H9 (cell line): ENCODE results near the gene ANKRD13A. TPM values are rescaled to one million over a fixed set of nuclear protein-coding genes. Genes with fewer than 3 reads are reported as not detected.

Experiments used
- DNase-seq: peaks from one replicate; pipeline ENCODE4 v3.0.0-alpha.2; 2017
- H2AFZ ChIP-seq: one replicate; pipeline ENCODE4 v1.6.1; 2013; ENCODE audit warnings: mild to moderate bottlenecking, low read length, control low read depth, moderate library complexity
- H2AK5ac ChIP-seq: 2 replicates; pipeline ENCODE4 v1.6.1; 2013; ENCODE audit warnings: low read length, control low read depth, mixed read lengths; ENCODE audit not compliant: insufficient read length
- H2BK120ac ChIP-seq: one replicate; pipeline ENCODE4 v1.6.1; 2013; ENCODE audit warnings: low read depth, mild to moderate bottlenecking, low read length, control low read depth, inconsistent platforms; ENCODE audit not compliant: poor library complexity, severe bottlenecking
- H2BK12ac ChIP-seq: 2 replicates; pipeline ENCODE4 v1.6.1; 2013; ENCODE audit warnings: low read length, control low read depth, mixed read lengths, low read depth; ENCODE audit not compliant: insufficient read length
- H2BK15ac ChIP-seq: 2 replicates; pipeline ENCODE4 v1.6.1; 2013; ENCODE audit warnings: low read depth, low read length, control low read depth
- H2BK20ac ChIP-seq: one replicate; pipeline ENCODE4 v1.6.1; 2013; ENCODE audit warnings: low read depth, mild to moderate bottlenecking, low read length, control low read depth, inconsistent platforms; ENCODE audit not compliant: poor library complexity, severe bottlenecking
- H2BK5ac ChIP-seq: 2 replicates; pipeline ENCODE4 v1.6.1; 2013; ENCODE audit warnings: low read length, control low read depth, mixed read lengths; ENCODE audit not compliant: insufficient read length
- H3K14ac ChIP-seq: 2 replicates; pipeline ENCODE4 v1.6.1; 2013; ENCODE audit warnings: low read length, control low read depth; ENCODE audit not compliant: insufficient read depth
- H3K18ac ChIP-seq: 2 replicates; pipeline ENCODE4 v1.6.1; 2013; ENCODE audit warnings: low read depth, mild to moderate bottlenecking, mixed read lengths, low read length, control low read depth; ENCODE audit not compliant: insufficient read length
- H3K23ac ChIP-seq: 2 replicates; pipeline ENCODE4 v1.6.1; 2013; ENCODE audit warnings: low read length, control low read depth, mixed read lengths, low read depth; ENCODE audit not compliant: insufficient read length
- H3K23me2 ChIP-seq: 2 replicates; pipeline ENCODE4 v1.6.1; 2013; ENCODE audit warnings: low read depth, mild to moderate bottlenecking, mixed read lengths, low read length, control low read depth; ENCODE audit not compliant: insufficient read length, poor library complexity, severe bottlenecking
- H3K27ac ChIP-seq: 2 replicates; pipeline ENCODE4 v1.5.1; 2013; ENCODE audit warnings: low read length, control low read depth, mixed read lengths, low read depth; ENCODE audit not compliant: insufficient read length
- H3K27me3 ChIP-seq: 2 replicates; pipeline ENCODE4 v1.6.1; 2013; ENCODE audit warnings: low read length, control low read depth, inconsistent platforms; ENCODE audit not compliant: insufficient read depth
- H3K4ac ChIP-seq: 2 replicates; pipeline ENCODE4 v1.6.1; 2013; ENCODE audit warnings: low read depth, mild to moderate bottlenecking, control low read depth, inconsistent platforms, low read length, moderate library complexity
- H3K4me1 ChIP-seq: 2 replicates; pipeline ENCODE4 v1.6.1; 2013; ENCODE audit warnings: low read length, control low read depth, inconsistent platforms; ENCODE audit not compliant: insufficient read depth
- H3K4me2 ChIP-seq: 2 replicates; pipeline ENCODE4 v1.6.1; 2013; ENCODE audit warnings: low read length, control low read depth, mixed read lengths; ENCODE audit not compliant: insufficient read length, insufficient read depth
- H3K56ac ChIP-seq: 2 replicates; pipeline ENCODE4 v1.6.1; 2013; ENCODE audit warnings: low read depth, mild to moderate bottlenecking, mixed read lengths, low read length, control low read depth; ENCODE audit not compliant: insufficient read length
- H3K79me1 ChIP-seq: 2 replicates; pipeline ENCODE4 v1.6.1; 2013; ENCODE audit warnings: low read depth, mild to moderate bottlenecking, moderate library complexity, low read length, control low read depth, inconsistent platforms; ENCODE audit not compliant: insufficient read depth, poor library complexity, severe bottlenecking
- H3K79me2 ChIP-seq: 2 replicates; pipeline ENCODE4 v1.6.1; 2013; ENCODE audit warnings: low read length, control low read depth, inconsistent platforms; ENCODE audit not compliant: insufficient read depth
- H3K9ac ChIP-seq: 2 replicates; pipeline ENCODE4 v1.6.1; 2013; ENCODE audit warnings: low read length, control low read depth, mixed read lengths; ENCODE audit not compliant: insufficient read length; ENCODE audit errors: extremely low read depth
- H3K9me3 ChIP-seq: one replicate; pipeline ENCODE4 v1.6.1; 2013; ENCODE audit warnings: low read depth, low read length, inconsistent platforms; ENCODE audit not compliant: control insufficient read depth
- H3T11ph ChIP-seq: one replicate; pipeline ENCODE4 v1.6.1; 2013; ENCODE audit warnings: mild to moderate bottlenecking, low read length, control low read depth, inconsistent platforms
- H4K20me1 ChIP-seq: one replicate; pipeline ENCODE4 v1.6.1; 2013; ENCODE audit not compliant: control insufficient read depth, insufficient read length, insufficient read depth
- H4K5ac ChIP-seq: 2 replicates; pipeline ENCODE4 v1.6.1; 2013; ENCODE audit warnings: low read depth, mild to moderate bottlenecking, mixed read lengths, low read length, control low read depth; ENCODE audit not compliant: insufficient read length
- H4K8ac ChIP-seq: replicated peaks from 2 replicates; pipeline ENCODE4 v1.6.1; 2013; ENCODE audit warnings: low read length, control low read depth, mixed read lengths, low read depth; ENCODE audit not compliant: insufficient read length
- H4K91ac ChIP-seq: 2 replicates; pipeline ENCODE4 v1.6.1; 2013; ENCODE audit warnings: low read depth, mild to moderate bottlenecking, moderate library complexity, mixed read lengths, low read length, control low read depth; ENCODE audit not compliant: insufficient read length
- H3K27ac Mint-ChIP-seq, 3 experiments: 2 replicates in 2 of 3; 3 replicates in 1 of 3; pipeline ENCODE4 v1.8.0; 2020 to 2021; ENCODE audit warnings: mixed read lengths in 3 of 3, mild to moderate bottlenecking in 1 of 3, moderate library complexity in 1 of 3
- H3K27me3 Mint-ChIP-seq: 2 replicates; pipeline ENCODE4 v1.8.0; 2021; ENCODE audit warnings: low read depth, mild to moderate bottlenecking, moderate library complexity, mixed read lengths
- H3K36me3 Mint-ChIP-seq, 3 experiments: 2 replicates in 2 of 3; 3 replicates in 1 of 3; pipeline ENCODE4 v1.8.0; 2020 to 2021; ENCODE audit warnings: low read depth in 3 of 3, mixed read lengths in 3 of 3; ENCODE audit not compliant: insufficient read depth in 1 of 3
- H3K4me1 Mint-ChIP-seq, 2 experiments: 2 replicates each; pipeline ENCODE4 v1.8.0; 2020; ENCODE audit warnings: mixed read lengths in 2 of 2
- H3K4me3 Mint-ChIP-seq, 2 experiments: 2 replicates in 1 of 2; 3 replicates in 1 of 2; pipeline ENCODE4 v1.8.0; 2020 to 2021; ENCODE audit warnings: mild to moderate bottlenecking in 2 of 2, mixed read lengths in 2 of 2, moderate library complexity in 1 of 2
- H3K9me3 Mint-ChIP-seq, 2 experiments: 2 replicates in 1 of 2; 3 replicates in 1 of 2; pipeline ENCODE4 v1.8.0; 2020; ENCODE audit warnings: mild to moderate bottlenecking in 2 of 2, mixed read lengths in 2 of 2, moderate library complexity in 1 of 2
- WGBS: extraction: QIAGEN DNeasy Blood & Tissue Kit; methylation state at CpG from one replicate; pipeline ENCODE4 v1.1.7; 2013; ENCODE audit warnings: missing lambda C conversion rate, low lambda C conversion rate, mixed read lengths; ENCODE audit not compliant: insufficient read length; ENCODE audit errors: extremely low coverage; 5-methylcytosine and 5-hydroxymethylcytosine counted together
- total RNA-seq: library from RNA; stranded (reverse); gene quantifications from 2 replicates; pipeline ENCODE4 v1.2.1, GENCODE V29; 2021
- TF ChIP-seq, protein P1 (sequence below): fragments of 200-600 bp; sonication (generic); conservative IDR thresholded peaks from 3 replicates; pipeline ENCODE4 v1.8.0; 2021; ENCODE audit warnings: antibody characterized with exemption, mild to moderate bottlenecking

The ANKRD13A gene
- total RNA-seq, 1 experiment from 2014 or later = 18.0 TPM

DNA sequence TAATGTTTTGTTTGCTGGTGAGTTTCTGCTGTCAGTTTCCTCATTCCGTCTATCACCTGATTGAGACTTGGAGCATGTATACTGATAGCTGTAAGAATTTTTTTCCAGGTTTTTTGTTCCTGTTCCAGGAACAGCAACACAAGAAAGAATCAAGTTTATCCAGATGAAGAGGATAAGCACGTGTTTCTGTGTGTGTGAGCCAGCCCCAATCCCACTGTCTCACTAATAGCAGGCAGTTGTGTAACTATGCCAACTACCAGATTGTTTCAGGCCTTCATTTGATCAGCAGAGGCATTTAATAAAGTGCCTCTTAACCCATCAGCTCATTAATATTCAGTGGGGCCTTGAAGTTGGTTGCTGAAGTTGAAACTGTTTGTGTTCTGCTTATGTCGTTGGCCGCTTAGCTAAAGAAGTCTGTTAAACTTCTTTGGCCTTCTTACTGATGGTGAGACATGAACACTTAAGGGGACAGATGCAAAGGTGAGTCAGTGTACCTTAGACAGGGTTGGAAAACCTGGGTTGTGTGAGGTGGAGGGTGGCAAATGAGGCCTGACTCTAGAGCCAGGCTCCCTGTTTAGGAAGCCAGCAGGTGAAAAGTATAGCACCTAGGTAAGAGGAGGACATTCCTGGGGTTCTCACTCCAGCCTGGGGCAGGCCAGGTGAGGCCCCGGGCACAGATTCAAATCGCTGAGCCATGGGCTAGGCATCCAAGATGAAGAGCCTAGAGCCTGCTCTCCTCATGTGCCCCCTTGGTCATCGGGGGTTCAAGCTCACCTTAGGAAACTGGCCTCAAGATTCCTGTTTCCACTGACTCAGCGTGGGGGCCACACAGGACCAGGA, 3.7 kb downstream of the ANKRD13A start:
- Mint-ChIP-seq H3K4me1 (peaks cover 13 to 14% of the 10 kb centered on the region in 2 experiments), H3K27me3 (peaks cover 12% of the 10 kb centered on the region), H3K9me3 (no peaks in the 10 kb centered on the region; a peak in 1 of 5 replicates), H3K27ac (peak overlapping the region in 1 of 3 experiments; percentile 81; a peak in 1 of 7 replicates), H3K36me3 (no peaks in the 10 kb centered on the region; a peak in 2 of 7 replicates), H3K4me3 (no peak overlapping the region)
- Histone ChIP-seq H3K14ac (no peak overlapping the region), H2BK5ac (no peak overlapping the region), H3K27ac (no peak overlapping the region), H2AK5ac (no peak overlapping the region), H3K18ac (no peak overlapping the region), H2BK20ac (no peak overlapping the region), H3K4me1 (peaks cover 2% of the 10 kb centered on the region; the same call in 1 of the 2 replicates), H3K9me3 (no peaks in the 10 kb centered on the region), H3T11ph (no peak overlapping the region), H3K79me2 (no peaks in the 10 kb centered on the region; the same call in 1 of the 2 replicates), H2AFZ (no peak overlapping the region), H3K23ac (no peak overlapping the region), H4K8ac (no peak overlapping the region), H4K20me1 (peaks cover 3% of the 10 kb centered on the region), H3K4ac (no peak overlapping the region), H3K56ac (no peak overlapping the region), H3K9ac (no peak overlapping the region), H2BK120ac (no peak overlapping the region), H3K79me1 (no peaks in the 10 kb centered on the region), H3K4me2 (no peak overlapping the region), H3K27me3 (no peaks in the 10 kb centered on the region), H4K5ac (no peak overlapping the region), H2BK15ac (no peak overlapping the region), H2BK12ac (no peak overlapping the region), H4K91ac (no peak overlapping the region), H3K23me2 (peaks cover 12% of the 10 kb centered on the region)
- WGBS = no CpG with 5 or more reads among the region's 8 CpGs
- DNase-seq = no peak
- TF ChIP-seq, protein P1, sequence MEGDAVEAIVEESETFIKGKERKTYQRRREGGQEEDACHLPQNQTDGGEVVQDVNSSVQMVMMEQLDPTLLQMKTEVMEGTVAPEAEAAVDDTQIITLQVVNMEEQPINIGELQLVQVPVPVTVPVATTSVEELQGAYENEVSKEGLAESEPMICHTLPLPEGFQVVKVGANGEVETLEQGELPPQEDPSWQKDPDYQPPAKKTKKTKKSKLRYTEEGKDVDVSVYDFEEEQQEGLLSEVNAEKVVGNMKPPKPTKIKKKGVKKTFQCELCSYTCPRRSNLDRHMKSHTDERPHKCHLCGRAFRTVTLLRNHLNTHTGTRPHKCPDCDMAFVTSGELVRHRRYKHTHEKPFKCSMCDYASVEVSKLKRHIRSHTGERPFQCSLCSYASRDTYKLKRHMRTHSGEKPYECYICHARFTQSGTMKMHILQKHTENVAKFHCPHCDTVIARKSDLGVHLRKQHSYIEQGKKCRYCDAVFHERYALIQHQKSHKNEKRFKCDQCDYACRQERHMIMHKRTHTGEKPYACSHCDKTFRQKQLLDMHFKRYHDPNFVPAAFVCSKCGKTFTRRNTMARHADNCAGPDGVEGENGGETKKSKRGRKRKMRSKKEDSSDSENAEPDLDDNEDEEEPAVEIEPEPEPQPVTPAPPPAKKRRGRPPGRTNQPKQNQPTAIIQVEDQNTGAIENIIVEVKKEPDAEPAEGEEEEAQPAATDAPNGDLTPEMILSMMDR = no peak
